CD4-positive, alpha-beta T cell treated with Interferon alpha-2 for 1 hour (primary cell): ENCODE measurements around the gene MARS1.
"Not testable (repeated sequence)": the region's sequence is repeated elsewhere in the genome, so short reads cannot be mapped to it uniquely, and the experiment has no call there.

Experiments used
- DNase-seq, 2 donors: peaks; one replicate each; pipeline ENCODE4 v3.0.0-alpha.2; 2020 to 2022

The MARS1 gene

DNA sequence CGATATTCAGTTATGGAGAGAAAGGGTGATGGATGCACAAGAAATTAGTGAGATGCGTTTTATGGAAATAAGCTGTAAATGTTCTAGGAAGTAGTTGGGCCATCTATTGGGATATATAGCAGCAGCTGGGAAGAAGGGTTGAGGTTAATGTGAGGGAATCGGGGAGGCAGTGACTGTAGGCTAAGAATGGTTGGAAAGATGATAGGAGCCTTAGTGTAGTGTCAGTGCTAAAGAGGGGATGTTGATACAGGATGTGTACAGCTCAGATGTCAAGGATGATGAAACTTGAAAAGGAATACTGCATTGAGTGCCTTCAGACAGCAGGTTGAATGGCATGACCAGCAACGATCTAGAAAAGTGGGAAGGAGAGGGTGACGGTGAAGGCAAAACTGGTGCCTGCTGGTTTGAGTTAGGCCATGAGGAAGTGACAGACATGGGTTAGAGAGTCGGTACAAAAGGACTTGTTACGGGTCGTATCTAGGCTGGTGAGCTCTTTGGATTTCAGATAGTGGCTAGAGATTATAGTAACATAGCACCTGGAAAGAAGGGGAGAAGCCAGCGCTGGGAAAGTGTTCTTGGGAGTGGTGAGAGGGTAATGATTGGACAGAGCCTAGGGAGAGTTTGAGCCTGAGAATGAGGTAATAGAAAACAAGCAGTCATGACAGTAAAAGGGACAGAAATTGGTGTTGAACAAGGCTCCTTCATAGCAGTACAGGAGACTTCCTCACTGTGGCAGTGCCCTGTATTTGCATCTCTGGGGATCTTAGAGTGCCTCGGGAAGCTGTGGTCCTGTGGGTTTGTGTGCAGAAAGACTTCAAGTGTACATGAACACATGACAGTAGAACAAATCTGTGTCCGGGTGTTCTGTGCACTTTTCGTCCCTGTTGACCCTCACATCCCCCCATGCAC, 9.6 kb downstream of the MARS1 start:
- no peak for DNase-seq

DNA sequence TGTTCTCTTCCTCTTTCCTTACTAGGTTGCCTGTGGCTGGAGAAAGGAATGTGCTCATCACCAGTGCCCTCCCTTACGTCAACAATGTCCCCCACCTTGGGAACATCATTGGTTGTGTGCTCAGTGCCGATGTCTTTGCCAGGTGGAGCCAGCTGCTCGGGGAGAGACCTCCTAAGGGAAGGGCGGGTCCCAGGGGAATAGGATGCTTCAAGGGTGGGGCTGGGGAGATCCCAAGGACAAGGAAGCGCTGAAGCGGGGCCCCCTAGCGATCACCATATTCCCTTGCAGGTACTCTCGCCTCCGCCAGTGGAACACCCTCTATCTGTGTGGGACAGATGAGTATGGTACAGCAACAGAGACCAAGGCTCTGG, 10.2 kb downstream of the MARS1 start:
- no peak for DNase-seq

DNA sequence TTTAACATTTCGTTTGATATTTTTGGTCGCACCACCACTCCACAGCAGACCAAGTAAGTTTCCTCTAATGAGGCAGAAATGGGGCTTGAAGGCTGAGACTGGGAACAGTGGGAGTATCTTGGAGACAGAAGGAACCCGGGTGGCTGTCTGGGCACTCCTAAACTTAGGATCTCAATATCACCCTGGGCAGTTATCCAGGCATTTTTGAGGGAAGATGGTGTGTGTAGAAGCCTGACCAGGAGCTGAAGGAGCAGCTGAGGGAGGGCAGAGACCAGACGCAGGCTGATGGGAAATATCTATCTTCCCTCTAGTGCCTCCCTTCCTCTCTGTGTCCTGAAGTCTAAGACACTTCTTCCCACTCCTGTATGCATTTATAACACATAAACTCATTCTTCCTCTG, 10.7 kb downstream of the MARS1 start:
- DNase-seq: no peak

DNA sequence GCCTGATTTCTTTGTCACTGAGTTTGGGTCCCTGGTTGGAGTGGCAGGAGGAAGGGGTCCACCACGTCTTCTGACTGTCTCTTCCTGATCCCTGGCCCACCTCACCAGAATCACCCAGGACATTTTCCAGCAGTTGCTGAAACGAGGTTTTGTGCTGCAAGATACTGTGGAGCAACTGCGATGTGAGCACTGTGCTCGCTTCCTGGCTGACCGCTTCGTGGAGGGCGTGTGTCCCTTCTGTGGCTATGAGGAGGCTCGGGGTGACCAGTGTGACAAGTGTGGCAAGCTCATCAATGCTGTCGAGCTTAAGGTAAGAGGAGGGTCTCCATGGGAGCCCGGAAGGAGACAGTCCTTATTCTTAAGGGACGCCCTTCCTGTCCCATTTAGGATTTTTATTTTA, 12.3 kb downstream of the MARS1 start:
- DNase-seq: no peak

GRCh38 chr12:57502311-57502969, 14.6 kb downstream of the MARS1 start:
- DNase-seq: not testable (repeated sequence)

DNA sequence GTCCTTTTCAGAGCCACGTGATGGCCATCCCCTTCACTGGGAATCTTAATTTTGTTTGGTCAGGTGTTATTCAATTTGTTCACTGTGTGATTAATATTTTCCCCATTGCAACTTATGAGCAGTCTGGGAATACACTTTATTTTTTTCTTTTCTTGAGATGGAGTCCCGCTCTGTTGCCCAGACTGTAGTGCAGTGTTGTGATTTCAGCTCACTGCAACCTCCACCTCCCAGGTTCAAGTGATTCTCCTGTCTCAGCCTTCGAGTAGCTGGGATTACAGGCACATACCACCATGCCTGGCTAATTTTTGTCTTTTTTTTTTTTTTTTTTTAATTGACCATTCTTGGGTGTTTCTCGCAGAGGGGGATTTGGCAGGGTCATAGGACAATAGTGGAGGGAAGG, 18.7 kb downstream of the MARS1 start:
- not testable (repeated sequence) for DNase-seq

GRCh38 chr12:57507796-57508195, 19.9 kb downstream of the MARS1 start:
- not testable (repeated sequence) for DNase-seq

DNA sequence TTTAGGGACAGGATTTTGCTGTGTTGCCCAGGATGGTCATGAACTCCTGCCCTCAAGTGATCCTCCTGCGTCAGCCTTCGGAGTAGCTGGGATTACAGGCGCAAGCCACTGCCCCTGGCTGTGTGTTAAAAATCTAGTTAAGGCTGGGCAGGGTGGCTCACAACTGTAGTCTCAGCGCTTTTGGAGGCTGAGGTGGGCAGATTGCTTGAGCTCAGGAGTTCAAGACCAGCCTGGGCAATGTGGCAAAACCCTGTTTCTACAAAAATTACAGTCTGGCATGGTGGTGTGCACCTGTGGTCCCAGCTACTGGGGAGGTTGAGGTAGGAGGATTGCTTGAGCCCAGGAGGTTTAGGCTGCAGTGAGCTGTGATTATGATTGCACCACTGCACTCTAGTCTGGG, 23.3 kb downstream of the MARS1 start:
- no peak for DNase-seq

GRCh38 chr12:57511588-57512325, 23.9 kb downstream of the MARS1 start:
- DNase-seq: no peak

DNA sequence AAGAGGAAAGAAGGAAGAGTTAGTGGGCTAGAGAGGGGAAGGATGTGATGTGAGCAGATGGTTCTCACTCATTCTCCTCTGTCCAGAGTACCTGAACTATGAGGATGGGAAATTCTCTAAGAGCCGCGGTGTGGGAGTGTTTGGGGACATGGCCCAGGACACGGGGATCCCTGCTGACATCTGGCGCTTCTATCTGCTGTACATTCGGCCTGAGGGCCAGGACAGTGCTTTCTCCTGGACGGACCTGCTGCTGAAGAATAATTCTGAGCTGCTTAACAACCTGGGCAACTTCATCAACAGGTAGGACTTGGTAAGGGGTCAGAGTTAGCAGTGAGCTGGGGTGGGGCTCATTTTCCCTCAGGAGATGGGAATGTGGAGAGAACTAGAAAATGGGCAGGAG, 24.8 kb downstream of the MARS1 start:
- DNase-seq: no peak

- no peak for DNase-seq
These were observed 25.4 kb downstream of the MARS1 start for GRCh38 chr12:57513266-57513665.

GRCh38 chr12:57513677-57514076, 25.8 kb downstream of the MARS1 start:
- DNase-seq: not testable (repeated sequence)

GRCh38 chr12:57514246-57514645, 26.4 kb downstream of the MARS1 start:
- not testable (repeated sequence) for DNase-seq

GRCh38 chr12:57514720-57515407, 27.0 kb downstream of the MARS1 start:
- DNase-seq: no peak

DNA sequence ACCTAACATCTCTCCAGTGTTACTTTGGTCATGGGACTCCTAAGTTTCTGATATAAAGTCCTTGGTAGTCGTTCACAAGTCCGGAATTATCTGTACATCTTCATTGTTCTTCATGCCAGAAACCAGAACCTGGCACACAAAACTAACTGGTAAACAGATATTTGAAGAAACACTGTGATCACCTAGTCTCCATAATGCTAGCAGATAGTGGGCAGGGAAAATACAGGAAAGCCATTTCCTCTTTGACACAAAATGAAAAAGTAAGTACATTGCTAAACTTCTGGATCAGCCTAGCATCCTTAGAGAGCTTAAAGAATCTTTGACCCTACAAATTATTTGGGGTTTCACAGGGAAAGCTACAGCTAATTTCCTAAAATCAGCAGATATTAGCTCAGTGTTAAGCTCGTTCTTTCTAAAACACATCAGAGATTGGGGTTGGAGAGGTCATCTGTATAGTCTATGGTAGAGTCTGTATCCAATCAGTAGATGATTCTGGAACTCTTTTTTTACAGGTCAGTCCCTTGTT, 27.6 kb downstream of the MARS1 start:
- no peak for DNase-seq

DNA sequence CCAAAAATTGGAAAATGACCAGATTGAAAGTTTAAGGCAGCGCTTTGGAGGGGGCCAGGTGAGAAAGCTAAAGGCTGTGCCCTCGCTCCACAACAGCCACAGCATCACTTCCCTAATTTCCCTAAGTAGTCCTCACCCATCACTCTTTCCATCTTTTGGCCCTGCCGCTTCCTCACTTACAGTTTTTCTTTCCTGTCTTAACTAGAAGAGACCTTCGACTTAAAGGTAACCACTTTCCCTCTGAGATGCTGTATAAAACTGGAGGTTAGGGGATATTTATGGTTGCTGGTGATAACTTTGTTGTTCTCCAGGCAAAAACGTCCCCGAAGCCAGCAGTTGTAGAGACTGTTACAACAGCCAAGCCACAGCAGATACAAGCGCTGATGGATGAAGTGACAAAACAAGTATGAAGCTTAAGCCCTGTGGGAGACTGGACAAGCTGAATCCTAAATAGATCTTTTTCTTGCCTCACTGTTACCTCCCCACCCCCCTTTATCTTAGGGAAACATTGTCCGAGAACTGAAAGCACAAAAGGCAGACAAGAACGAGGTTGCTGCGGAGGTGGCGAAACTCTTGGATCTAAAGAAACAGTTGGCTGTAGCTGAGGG, 28.2 kb downstream of the MARS1 start:
- no peak for DNase-seq

DNA sequence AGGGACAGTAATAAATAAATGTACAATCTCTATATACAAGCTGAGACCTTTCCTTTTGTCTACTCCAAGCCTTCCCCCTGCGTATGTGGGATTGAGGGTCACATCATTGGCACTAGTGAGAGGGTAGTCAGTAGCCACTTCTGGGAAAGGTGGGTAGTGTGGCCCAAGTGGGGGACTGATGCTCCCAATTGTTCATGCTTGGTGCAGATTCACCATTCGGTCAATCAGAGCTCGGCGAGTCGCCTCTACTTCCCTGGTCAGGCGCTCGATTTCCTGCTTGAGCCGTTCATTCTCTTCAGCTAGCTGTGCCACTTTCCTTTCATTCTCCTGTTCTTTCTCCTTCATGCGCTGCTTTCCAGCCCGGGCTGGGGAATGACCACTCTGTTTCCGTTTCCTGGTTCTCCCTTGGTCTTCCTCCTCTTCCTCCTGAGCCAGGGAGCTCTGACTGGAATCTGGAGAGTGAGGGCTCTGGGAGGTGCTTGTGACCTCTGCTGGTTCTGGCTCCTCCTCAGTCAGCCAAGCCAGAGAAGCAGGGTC, 28.8 kb downstream of the MARS1 start:
- no peak for DNase-seq

GRCh38 chr12:57517187-57517586, 29.3 kb downstream of the MARS1 start:
- DNase-seq: no peak

DNA sequence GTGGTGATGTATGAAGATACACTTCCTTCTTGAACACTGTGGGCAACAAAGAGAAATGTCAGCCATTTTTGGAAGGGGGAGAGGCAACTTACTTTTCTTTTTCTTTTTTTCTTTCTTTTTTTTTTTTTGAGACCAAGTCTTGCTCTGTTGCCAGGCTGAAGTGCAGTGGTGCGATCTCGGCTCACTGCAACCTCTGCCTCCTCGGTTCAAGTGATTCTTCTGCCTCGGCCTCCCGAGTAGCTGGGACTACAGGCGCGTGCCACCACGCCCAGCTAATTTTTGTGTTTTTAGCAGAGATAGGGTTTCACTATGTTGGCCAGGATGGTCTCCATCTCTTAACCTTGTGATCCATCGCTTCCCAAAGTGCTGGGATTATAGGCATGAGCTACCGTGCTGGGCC, 29.9 kb downstream of the MARS1 start:
- not testable (repeated sequence) for DNase-seq

DNA sequence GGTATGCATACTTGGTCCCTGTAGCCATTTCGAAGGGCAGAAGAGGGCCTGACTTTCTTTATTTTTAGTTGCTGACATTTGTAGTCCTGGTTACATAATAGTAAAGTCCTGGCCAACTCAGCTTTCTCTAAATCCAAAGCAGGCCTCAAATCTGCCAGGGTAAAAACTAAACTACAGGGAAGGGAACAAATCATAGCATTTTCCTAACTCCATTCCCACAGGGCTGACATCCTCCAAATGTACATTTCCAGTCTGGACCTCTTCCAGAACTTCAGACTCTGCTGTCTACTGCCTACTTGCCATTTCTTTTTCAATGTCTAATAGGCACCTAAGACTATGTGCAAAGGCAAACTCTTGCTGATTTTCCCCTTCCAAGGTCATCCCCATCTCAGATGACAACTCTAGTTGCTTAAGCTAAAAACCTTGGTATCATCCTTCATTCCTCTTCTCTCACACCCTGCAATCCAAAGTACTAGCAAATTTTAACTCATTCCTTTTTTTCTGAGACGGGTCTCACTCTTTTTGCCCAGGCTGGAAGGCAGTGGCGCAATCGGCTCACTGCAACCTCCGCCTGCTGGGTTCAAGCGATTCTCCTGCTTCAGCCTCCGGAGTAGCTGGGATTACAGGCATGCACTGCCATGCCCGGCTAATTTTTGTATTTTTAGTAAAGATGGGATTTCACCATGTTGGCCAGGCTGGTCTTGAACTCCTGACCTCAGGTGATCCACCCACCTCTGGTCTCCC, 30.5 kb downstream of the MARS1 start:
- no peak for DNase-seq
